Measurements from ENCODE around the gene CEP20.

Gene CEP20

GRCh38 chr16:15898654-15899053 is 10.3 kb upstream of the CEP20 start:
- DNase-seq (ENCODE audit: low read depth) = no peak
- no peak for TF ChIP-seq CTCF (IDR thresholded peaks at IDR 0.05; ENCODE audit: low read length, missing control alignments)
- no peak overlapping the region for H3K4me3 ChIP-seq (replicated peaks; ENCODE audit: low read depth, low read length)

- H3K4me3 ChIP-seq (replicated peaks; ENCODE audit: low read depth, low read length) = no peak overlapping the region
- no peak for DNase-seq (ENCODE audit: low read depth)
- TF ChIP-seq CTCF (IDR thresholded peaks at IDR 0.05; ENCODE audit: low read length, missing control alignments) = no peak
Measured at GRCh38 chr16:15897834-15898254, 9.4 kb upstream of the CEP20 start.

- H3K4me3 ChIP-seq (replicated peaks; ENCODE audit: low read depth, low read length) = no peak overlapping the region
- no peak for TF ChIP-seq CTCF (IDR thresholded peaks at IDR 0.05; ENCODE audit: low read length, missing control alignments)
- no peak for DNase-seq (ENCODE audit: low read depth)
Measured at GRCh38 chr16:15897121-15897780, 8.8 kb upstream of the CEP20 start.

- no peak overlapping the region for H3K4me3 ChIP-seq (replicated peaks; ENCODE audit: low read depth, low read length)
- DNase-seq (ENCODE audit: low read depth) = no peak
- no peak for TF ChIP-seq CTCF (IDR thresholded peaks at IDR 0.05; ENCODE audit: low read length, missing control alignments)
Measured at GRCh38 chr16:15894571-15895374, 6.4 kb upstream of the CEP20 start.

GRCh38 chr16:15891508-15891907 is 3.1 kb upstream of the CEP20 start:
- no peak for DNase-seq (ENCODE audit: low read depth)
- TF ChIP-seq CTCF (IDR thresholded peaks at IDR 0.05; ENCODE audit: low read length, missing control alignments) = no peak
- no peak overlapping the region for H3K4me3 ChIP-seq (replicated peaks; ENCODE audit: low read depth, low read length)

GRCh38 chr16:15887283-15887682 is 1.1 kb downstream of the CEP20 start:
- no peak for TF ChIP-seq CTCF (IDR thresholded peaks at IDR 0.05; ENCODE audit: low read length, missing control alignments)
- peak overlapping the region; percentile 71 for H3K4me3 ChIP-seq (replicated peaks; ENCODE audit: low read depth, low read length)

More at GRCh38 chr16:15887283-15887682, 1.1 kb downstream of the CEP20 start:
- DNase-seq (ENCODE audit: low read depth) = no peak
